Stimulated activated CD8-positive, alpha-beta memory T cell treated with anti-CD3 and anti-CD28 coated beads, Interleukin-2, amount 100 ng/mL, for 48 hours (primary cell): ENCODE measurements around the gene MRPL51.
"Not testable (repeated sequence)": the region's sequence is repeated elsewhere in the genome, so short reads cannot be mapped to it uniquely, and the experiment has no call there.

Experiments used
- DNase-seq, 2 donors: peaks; one replicate each; pipeline ENCODE4 v3.0.0-alpha.2; 2020; ENCODE audit warnings: low read depth in 2 of 2

MRPL51 gene

DNA sequence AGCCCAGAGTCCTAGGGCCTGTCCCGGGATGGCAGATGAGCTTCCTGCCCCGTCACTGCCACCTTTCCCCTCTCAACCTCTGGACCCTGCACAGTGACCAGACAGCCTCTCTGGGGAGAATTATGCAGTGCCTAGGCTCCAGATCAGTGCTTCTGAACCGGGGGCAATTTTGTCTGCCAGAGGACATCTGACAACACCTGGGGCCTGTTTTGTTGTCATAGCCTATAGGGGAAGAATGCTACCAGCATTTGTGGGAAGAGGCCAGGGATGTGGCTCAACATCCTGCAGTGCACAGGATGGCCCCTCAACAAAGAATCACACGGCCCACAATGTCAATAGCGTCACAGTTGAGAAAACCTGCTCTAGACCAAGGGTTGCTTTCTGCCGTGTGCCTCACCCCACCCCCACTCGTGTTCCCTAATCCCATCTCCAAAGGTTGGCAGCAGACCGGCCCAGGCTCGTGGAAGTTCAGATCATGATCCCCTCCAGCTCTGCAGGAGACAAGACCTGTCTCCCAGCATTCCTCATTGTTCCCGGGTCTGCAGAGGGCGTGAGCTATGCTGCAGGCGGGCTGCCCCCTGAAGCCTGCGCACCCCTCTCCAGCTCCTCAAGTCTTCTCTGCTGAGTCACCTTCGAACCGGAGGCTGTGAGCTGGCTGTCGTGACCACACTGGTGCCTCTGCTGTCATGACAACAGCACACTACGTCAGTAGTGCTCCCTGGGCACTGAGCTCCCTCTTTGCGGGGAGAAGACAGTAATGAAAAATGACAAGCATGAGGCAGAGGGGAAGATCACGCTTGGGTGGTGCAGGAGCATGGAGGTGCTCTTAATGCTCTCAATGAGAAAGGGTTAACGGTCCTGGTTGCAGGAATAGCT is 39.2 kb upstream of the MRPL51 start:
- peak; percentile 70 to 76 for DNase-seq

DNA sequence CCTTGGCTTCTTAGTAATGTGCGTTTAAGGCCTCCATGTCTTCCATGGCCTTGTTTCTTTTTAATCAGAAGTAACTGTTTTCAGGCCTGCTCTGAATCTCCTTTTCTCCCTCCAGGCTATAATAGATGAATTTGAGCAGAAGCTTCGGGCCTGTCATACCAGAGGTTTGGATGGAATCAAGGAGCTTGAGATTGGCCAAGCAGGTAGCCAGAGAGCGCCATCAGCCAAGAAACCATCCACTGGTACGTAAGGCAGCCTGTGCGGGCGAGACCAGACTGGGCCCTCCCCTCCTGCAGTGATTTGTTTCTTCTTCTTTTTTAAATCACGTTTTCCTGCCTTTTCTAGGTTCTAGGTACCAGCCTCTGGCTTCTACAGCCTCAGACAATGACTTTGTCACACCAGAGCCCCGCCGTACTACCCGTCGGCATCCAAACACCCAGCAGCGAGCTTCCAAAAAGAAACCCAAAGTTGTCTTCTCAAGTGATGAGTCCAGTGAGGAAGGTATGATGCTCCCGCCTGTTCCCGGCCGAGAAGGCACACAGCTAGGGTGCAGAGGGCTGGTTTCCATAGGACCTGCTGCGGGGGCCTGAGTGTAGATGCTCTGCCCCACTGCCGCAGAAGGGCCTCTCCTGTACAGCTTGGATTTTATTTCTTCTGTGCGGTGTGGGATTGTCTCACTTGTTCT is 37.7 kb upstream of the MRPL51 start:
- DNase-seq, result no peak

DNA sequence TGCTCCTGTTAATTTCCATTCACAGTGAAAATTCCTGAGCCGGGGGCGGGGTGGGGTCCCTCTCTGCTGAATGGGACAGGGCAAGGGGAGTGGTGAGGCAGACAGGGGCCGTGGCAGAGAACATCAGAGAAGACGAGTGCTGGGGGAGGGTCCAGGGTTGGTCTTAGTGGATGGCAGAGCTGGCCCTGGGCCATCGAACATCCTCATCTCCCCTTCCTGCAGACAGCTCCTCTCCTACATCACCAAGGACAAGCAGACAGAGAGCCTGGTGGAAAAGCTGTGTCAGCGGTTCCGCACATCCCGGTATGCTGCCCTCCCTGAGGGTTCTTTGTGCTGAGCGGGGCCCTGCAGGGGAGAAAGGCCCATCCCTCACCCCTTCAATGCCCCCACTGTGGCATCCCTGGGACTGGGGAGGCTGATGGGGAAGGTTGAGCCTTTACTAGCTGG is 36.3 kb upstream of the MRPL51 start:
- DNase-seq, result no peak

DNA sequence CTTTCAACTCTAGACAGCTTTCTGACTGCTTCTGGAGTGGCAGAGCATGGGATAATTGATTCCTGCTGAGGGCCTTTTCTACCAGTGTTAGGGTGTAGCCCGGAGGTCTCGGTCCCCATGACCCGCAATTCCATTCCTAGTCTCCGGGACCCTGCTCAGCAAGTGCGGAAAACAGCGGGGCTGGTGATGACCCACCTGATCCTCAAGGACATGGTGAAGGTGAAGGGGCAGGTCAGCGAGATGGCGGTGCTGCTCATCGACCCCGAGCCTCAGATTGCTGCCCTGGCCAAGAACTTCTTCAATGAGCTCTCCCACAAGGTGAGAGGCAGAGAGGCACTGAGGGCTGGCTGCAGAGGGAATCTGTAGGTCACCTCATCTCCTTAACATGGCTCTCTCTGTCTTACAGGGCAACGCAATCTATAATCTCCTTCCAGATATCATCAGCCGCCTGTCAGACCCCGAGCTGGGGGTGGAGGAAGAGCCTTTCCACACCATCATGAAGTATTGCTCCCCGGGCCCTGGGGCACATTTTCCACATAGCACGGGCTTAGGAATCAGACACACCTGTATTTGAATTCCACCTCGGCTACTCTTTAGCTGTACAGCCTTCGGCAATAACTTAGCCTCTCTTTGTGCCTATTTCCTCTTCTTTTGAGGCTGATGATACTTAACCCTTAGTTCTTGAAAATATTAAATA is 35.6 kb upstream of the MRPL51 start:
- no peak for DNase-seq

DNA sequence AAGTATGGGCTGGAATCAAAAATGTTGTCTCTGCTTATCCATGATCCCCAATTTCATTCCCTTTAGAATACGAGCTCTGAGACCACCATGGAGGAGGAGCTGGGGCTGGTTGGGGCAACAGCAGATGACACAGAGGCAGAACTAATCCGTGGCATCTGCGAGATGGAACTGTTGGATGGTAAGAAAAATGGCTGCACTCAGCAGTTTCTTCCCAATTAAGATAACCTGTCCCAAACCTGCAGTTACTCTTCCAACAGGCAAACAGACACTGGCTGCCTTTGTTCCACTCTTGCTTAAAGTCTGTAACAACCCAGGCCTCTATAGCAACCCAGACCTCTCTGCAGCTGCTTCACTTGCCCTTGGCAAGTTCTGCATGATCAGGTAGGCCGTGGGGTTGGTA is 34.6 kb upstream of the MRPL51 start:
- no peak for DNase-seq

DNA sequence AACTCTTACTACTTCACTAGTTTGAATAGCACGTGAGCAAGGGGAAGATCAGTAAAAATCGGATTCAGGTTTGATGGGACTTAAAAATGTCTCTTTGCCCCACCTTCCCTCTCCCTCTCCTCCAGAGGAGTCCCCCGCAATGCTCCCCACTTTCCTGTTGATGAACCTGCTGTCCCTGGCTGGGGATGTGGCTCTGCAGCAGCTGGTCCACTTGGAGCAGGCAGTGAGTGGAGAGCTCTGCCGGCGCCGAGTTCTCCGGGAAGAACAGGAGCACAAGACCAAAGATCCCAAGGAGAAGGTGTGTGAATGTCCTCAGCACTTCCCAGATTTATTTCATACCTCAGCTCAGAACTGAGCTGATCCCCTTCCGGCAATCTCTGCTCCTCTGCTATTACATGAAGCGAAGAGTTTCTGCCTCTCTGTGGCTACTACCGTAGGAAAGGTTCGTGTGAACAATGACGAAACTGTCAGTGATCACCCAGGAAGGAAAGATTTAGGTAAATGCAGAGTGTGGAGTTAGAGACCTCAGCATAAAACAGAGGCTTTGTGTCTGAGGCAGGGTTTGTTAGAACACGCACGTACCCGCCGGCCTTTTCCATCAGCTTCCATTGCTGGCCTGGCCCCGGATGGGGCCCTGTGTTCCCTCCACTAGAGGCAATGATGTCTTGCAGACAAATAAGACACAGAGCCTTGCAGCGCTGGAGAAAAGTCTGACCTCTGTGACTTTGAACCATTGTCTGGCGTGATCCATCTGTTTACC is 33.9 kb upstream of the MRPL51 start:
- no peak for DNase-seq

DNA sequence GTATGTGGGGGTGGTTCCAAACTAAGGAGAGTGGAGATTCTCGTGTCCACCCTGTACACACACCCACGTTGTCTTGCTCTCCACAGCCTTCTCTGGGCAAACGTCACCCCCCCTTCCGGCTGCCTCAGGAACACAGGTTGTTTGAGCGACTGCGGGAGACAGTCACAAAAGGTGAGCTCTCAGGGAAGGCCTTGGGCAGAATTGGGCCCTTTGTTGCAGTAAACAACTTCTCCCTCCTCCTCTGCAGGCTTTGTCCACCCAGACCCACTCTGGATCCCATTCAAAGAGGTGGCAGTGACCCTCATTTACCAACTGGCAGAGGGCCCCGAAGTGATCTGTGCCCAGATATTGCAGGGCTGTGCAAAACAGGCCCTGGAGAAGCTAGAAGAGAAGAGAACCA is 33.1 kb upstream of the MRPL51 start:
- no peak for DNase-seq

DNA sequence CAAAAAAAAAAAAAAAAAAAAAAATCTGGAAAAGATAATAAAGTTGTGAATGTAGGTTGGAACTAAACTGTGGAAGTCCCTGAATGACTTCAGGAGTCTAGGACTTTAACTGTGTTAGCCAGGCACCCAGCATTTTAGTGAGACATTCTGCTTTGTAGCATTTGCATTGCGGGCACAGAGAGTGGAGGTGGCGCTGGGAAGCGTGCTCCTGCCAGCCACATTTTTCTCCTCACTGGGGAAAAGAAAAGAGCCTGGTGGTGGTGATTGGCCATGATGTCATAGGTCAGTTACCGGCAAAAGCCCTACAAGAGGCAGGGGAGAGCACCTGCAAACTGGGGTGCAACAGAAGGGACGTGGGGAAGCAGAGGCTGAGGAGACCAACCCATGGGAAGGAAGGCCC is 31.6 kb upstream of the MRPL51 start:
- no peak for DNase-seq

DNA sequence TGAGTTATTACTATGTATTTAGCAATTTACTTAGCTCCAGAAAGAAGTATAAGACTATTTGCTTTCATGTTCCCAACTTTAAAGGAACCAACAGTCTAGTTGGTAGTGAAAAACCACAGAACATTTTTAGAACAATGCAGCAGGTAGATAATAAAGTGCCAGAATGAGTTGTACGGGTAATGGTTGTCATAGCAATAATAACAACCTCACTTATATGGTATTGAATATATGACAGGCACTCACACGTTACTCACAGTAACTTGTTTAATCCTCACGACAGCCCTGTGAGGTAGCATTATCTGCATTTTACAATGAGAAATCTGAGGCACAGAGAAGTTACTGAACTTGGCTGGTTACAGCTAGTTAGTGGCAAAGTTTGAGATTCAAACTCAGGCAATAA is 30.6 kb upstream of the MRPL51 start:
- DNase-seq, result no peak

DNA sequence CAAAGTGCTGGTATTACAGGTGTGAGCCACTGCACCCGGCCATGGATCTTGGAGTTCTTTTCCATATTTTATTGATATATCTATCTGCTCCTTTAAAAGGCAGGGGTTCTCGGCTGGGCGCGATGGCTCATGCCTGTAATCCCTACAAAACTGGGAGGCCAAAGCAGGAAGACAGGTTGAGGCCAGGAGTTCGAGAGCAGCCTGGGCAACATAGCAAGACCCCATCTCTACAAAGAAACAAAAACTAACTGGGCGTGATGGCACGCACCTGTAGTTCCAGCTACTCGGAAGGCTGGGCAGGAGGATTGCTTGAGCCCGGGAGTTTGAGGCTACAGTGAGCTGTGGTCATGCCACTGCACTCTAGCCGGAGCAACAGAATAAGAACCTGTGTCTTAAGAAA is 29.1 kb upstream of the MRPL51 start:
- no peak for DNase-seq

DNA sequence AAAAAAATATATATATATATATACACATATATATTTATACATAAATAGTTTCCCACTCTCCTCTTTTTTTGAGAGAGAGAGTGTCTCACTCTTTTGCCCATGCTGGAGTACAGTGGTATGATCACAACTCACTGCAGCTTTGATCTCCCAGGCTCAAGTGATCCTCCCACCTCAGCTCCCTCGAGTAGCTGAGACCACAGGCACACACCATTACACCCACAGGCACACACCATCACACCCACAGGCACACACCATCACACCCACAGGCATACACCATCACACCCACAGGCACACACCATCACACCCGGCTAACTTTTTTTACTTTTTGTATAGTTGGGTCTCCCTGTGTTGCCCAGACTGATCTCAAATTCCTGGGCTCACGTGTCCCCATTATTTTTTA is 27.1 kb upstream of the MRPL51 start:
- DNase-seq, result no peak

DNA sequence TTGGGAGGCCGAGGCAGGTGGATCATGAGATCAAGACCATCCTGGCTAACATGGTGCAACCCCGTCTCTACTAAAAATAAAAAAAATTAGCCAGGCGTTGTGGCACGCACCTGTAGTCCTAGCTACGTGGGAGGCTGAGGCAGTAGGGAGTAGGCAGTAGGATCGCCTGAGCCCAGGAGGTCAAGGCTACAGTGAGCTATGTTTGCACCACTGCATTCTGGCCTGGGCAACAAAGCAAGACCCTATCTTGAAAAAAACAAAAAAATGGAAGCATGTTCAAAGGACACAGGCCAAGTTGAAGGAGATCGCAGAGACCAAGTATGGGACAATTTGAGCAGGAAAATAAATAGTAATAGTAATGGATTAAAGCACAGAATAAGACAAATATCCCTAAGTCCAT is 15.0 kb upstream of the MRPL51 start:
- no peak for DNase-seq

DNA sequence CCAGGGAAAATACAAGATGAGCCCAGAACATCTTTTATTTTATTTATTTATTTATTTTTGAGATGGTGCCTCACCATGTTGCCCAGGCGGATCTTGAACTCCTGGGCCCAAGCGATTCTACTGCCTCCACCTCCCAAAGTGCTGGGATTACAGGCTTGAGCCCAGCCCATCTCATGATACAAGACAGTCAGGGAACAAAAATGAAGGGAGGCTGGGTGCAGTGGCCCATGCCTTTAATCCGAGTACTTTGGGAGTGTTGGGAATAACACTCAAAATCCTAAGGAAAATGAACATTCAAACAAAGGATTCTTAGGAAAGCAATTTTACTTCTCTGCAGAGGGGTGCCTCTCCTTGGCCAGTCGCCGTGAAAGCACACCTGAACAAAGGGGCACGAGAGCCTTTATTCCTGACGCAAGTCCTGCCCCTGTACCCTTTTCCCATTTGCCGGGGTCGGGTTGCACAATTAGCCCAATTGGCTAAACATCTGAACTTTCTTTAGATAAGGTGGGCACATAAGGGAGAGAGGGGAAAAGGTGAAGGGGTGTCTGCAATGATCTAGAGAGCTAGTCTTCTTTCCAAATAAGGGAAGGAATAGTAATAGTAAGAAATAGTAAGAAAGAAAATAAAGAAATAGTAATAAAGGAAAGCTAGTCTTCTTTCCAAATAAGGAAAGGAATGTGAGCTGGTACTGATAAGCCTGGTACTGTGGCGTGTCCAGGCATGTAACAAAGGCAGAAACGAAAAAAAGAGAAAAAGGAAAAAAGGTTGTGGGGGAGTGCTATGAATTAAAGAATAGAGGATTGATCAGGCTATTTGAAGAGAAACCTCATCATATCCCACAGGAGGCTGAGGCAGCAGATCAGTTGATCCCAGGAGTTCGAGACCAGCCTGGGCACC is 14.3 kb upstream of the MRPL51 start:
- no peak for DNase-seq

DNA sequence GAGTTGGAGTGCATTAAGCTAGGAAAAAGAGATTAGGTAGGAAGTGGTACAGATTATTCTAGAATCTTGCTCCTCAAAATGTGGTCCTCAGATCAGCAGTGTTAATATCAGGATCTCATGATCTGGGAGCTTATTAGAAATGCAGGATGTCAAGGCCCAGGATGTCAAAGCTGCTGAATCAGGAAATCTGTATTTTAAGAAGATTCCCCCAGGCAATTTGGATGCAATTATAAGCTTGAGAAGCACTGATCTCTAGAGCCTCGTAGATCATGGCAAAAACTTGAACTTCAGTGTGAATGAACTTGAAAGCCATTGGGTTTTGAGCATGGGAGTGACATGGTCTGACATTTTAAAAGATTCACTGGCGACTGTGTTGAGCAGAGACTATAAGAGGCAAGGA is 7.4 kb upstream of the MRPL51 start:
- no peak for DNase-seq

DNA sequence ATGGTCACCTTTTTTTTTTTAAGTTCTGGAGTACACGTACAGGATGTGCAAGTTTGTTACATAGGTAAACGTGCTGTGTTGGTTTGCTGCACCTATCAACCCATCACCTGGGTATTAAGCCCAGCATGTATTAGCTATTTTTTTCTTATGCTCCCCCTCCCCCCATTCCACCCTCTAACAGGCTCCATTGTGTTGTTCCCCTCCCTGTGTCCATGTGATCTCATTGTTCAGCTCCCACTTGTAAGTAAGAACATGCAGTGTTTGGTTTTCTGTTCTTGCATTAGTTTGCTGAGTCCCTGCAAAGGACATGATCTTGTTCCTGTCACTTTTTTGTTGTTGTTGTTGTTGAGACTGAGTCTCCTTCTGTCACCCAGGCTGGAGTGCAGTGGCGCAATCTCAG is 4.2 kb upstream of the MRPL51 start:
- not testable (repeated sequence) for DNase-seq

DNA sequence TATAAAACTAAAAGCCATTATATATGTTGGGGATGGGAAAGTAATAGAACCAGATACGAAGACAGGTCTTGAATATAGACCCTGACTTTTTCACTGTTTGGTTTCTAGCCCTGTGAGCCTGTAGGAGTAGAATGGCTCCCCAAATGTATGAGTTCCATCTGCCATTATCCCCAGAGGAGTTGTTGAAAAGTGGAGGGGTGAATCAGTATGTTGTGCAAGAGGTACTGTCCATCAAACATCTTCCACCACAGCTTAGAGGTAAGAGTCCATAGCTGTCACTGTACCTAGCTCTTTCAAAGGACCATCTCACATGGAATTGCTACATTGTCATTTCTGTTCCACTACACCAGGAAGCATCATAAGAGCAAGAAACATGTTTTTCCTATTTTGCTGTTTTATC is 1.9 kb upstream of the MRPL51 start:
- no peak for DNase-seq

DNA sequence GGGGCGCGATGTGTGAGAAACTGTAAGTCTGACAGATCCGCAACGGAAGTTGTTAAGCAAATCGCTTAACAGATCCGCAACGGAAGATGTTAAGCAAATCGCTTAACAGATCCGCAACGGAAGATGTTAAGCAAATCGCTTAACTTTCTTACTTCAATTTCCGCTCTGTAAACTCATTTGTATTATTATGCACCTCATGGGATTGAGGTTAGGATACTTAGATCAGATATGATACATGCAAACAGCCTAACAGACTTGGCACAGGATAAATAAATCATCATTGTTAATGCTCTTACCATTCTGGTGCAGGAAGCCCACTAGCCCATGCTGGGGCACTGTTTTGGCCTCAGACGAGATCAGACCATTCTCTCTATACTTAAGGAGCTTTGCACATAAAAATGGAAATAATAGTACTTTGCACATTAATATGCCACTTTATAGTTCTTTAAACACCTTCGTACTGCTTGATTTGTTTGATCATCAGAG is 1.2 kb upstream of the MRPL51 start:
- DNase-seq, result no peak

DNA sequence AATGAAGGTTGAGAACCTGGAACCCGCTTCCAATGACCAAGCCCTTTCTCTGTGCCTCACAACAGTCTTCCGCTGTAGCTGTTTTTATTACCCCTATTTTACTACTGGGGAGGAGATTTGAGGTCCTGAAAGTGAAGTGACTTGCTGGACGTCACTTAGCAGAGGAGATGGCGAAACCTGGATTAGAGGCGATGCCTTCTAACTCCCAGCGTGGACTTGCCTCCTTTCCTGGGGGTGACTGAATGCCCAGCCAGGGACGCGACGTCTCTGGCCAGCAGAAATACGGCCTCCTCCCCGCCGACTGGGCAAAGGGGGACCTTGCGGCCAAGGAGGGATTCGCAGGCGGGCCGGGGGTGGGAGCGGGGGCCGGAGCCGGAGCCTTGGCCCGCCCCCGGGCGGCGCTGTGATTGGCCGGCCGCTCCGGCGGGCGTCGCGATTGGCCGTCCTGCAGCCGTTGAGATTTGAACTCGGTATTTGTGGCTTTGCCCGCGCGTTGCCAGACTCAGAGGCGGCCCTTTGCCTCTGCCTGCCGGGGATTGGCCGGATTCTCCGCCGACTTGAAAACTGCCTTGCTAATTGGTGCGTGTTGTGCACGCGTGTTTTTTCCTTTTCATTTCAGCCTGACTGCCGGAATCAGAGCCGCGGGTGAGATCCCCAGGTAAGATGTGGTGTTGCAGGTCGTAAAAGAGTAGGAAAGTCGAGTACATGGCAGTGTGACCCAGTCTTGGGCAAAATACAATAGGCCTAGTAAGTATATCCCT is 615 bp upstream of the MRPL51 start, which contains the start of gene NCAPD2:
Gene NCAPD2 (plus strand): TSS at position 606 of the 761 bp plus-strand sequence. CDS start 997 bp downstream, outside the sequence.
- peak; percentile 88 to 93 for DNase-seq

DNA sequence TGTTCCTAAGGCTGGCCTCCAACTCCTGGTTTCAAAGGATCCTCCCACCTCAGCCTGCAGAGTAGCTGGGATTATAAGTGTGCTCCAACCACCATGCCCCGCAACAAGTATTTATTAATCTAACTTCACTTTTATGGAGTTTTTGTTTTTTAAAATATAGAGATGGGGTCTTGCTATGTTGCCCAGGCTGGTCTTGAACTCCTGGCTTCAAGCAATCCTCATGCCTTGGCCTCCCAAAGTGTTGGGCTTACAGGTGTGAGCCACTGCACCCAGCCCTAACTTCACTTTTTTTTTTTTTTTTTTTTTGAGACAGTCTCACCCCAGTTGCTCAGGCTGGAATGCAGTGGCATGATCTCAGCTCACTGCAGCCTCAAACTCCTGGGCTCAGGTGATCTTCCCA is 2.4 kb downstream of the MRPL51 start:
- not testable (repeated sequence) for DNase-seq

DNA sequence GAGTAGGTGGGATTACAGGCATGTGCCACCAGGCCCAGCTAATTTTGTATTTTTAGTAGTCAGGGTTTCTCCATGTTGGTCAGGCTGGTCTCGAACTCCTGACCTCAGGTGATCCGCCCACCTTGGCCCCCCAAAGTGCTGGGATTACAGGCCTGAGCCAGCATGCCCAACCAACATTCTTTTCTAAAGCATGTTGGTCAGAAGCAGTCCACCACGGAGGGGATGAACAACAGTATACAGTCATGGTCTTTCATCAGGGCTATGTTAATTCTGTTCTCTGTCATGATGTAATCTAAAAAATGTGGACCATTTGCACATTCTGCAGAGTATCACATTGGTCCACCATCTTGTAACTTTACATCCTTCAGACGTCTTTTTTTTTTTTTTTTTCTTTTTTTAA is 3.6 kb downstream of the MRPL51 start:
- DNase-seq, result no peak
